ENCODE results near the gene ATP6V1G1. TPM values are rescaled to one million over a fixed set of nuclear protein-coding genes. Genes with fewer than 3 reads are reported as not detected.
A peak's percentile ranks its signal among the peaks of the same experiment; 100 is the strongest.

Gene ATP6V1G1
- total RNA-seq, 2 experiments from 2014 or later: 89.0 to 94.8 TPM

- no peak overlapping the region for H3K4me3 Mint-ChIP-seq
- H3K27ac Mint-ChIP-seq: peak overlapping the region; percentile 2
- ChIA-PET CTCF (interaction anchor here (1.1 kb wide), 1 partner anchor 32 kb away, joined by 3 read pairs; no protein-coding TSS in a partner anchor), POLR2A (interaction anchor here (0.6 kb wide), 1 partner anchor 9 kb away, joined by 3 read pairs; no protein-coding TSS in a partner anchor)
- no peaks in the 10 kb centered on the region for H3K27me3 Mint-ChIP-seq
- no peaks in the 10 kb centered on the region for H3K9me3 Mint-ChIP-seq
- H3K4me1 Mint-ChIP-seq: peaks cover 30% of the 10 kb centered on the region
- H3K36me3 Mint-ChIP-seq (ENCODE audit: low read depth): peaks cover 54% of the 10 kb centered on the region
- DNase-seq: no peak
Measured at GRCh38 chr9:114621561-114621960, 34.0 kb downstream of the ATP6V1G1 start.

GRCh38 chr9:114621975-114622609 is 34.5 kb downstream of the ATP6V1G1 start:
- DNase-seq: no peak
- Mint-ChIP-seq H3K4me1 (peaks cover 25% of the 10 kb centered on the region), H3K4me3 (no peak overlapping the region), H3K36me3 (ENCODE audit: low read depth) (peaks cover 54% of the 10 kb centered on the region), H3K9me3 (no peaks in the 10 kb centered on the region), H3K27ac (no peak overlapping the region), H3K27me3 (no peaks in the 10 kb centered on the region)
- ChIA-PET POLR2A (no interaction called here), CTCF (interaction anchor here (1.1 to 1.8 kb wide), 4 partner anchors 11 to 300 kb away, joined by 3 to 5 read pairs (median 3); partner anchors contain the start of genes ATP6V1G1 and TMEM268)

GRCh38 chr9:114624677-114625076 is 37.1 kb downstream of the ATP6V1G1 start:
- no peaks in the 10 kb centered on the region for H3K9me3 Mint-ChIP-seq
- no peak overlapping the region for H3K27ac Mint-ChIP-seq
- CTCF ChIA-PET: no interaction called here
- H3K4me3 Mint-ChIP-seq: no peak overlapping the region
- POLR2A ChIA-PET: interaction anchor here (1.0 kb wide), 1 partner anchor 33 kb away, joined by 3 read pairs; no protein-coding TSS in a partner anchor
- peaks cover 11% of the 10 kb centered on the region for H3K4me1 Mint-ChIP-seq
- no peaks in the 10 kb centered on the region for H3K27me3 Mint-ChIP-seq
- H3K36me3 Mint-ChIP-seq (ENCODE audit: low read depth): peaks cover 50% of the 10 kb centered on the region
- no peak for DNase-seq

GRCh38 chr9:114626415-114627020 is 38.9 kb downstream of the ATP6V1G1 start:
- ChIA-PET CTCF (interaction anchor here (1.1 to 1.3 kb wide), 2 partner anchors 12 to 16 kb away, joined by 3 read pairs; no protein-coding TSS in a partner anchor), POLR2A (no interaction called here)
- H3K36me3 Mint-ChIP-seq (ENCODE audit: low read depth): peaks cover 55% of the 10 kb centered on the region
- H3K4me1 Mint-ChIP-seq: peaks cover 5% of the 10 kb centered on the region
- no peak for DNase-seq
- H3K27me3 Mint-ChIP-seq: no peaks in the 10 kb centered on the region
- no peak overlapping the region for H3K27ac Mint-ChIP-seq
- H3K9me3 Mint-ChIP-seq: no peaks in the 10 kb centered on the region
- no peak overlapping the region for H3K4me3 Mint-ChIP-seq

GRCh38 chr9:114627553-114627952 is 40.0 kb downstream of the ATP6V1G1 start:
- no peak overlapping the region for H3K27ac Mint-ChIP-seq
- H3K4me1 Mint-ChIP-seq: no peaks in the 10 kb centered on the region
- peaks cover 46% of the 10 kb centered on the region for H3K36me3 Mint-ChIP-seq (ENCODE audit: low read depth)
- no peak overlapping the region for H3K4me3 Mint-ChIP-seq
- POLR2A ChIA-PET: no interaction called here
- no peak for DNase-seq
- CTCF ChIA-PET: interaction anchor here (0.8 to 1.3 kb wide), 2 partner anchors 12 to 15 kb away, joined by 3 read pairs; no protein-coding TSS in a partner anchor
- no peaks in the 10 kb centered on the region for H3K27me3 Mint-ChIP-seq
- H3K9me3 Mint-ChIP-seq: no peaks in the 10 kb centered on the region

- H3K4me1 Mint-ChIP-seq: no peaks in the 10 kb centered on the region
- ChIA-PET POLR2A (interaction anchor here (0.6 kb wide), 1 partner anchor 24 kb away, joined by 4 read pairs; no protein-coding TSS in a partner anchor), CTCF (interaction anchor here (0.7 to 2.0 kb wide), 3 partner anchors 9 to 215 kb away, joined by 3 to 4 read pairs (median 3); no protein-coding TSS in a partner anchor)
- no peak overlapping the region for H3K27ac Mint-ChIP-seq
- DNase-seq: no peak
- no peaks in the 10 kb centered on the region for H3K27me3 Mint-ChIP-seq
- H3K4me3 Mint-ChIP-seq: no peak overlapping the region
- H3K36me3 Mint-ChIP-seq (ENCODE audit: low read depth): peaks cover 44% of the 10 kb centered on the region
- no peaks in the 10 kb centered on the region for H3K9me3 Mint-ChIP-seq
Measured at GRCh38 chr9:114629563-114630090, 42.1 kb downstream of the ATP6V1G1 start.

- H3K9me3 Mint-ChIP-seq: no peaks in the 10 kb centered on the region
- no peaks in the 10 kb centered on the region for H3K4me1 Mint-ChIP-seq
- ChIA-PET CTCF (interaction anchor here (0.7 kb wide), 1 partner anchor 13 kb away, joined by 3 read pairs; no protein-coding TSS in a partner anchor), POLR2A (no interaction called here)
- DNase-seq: no peak
- no peak overlapping the region for H3K4me3 Mint-ChIP-seq
- H3K27ac Mint-ChIP-seq: no peak overlapping the region
- H3K36me3 Mint-ChIP-seq (ENCODE audit: low read depth): peaks cover 47% of the 10 kb centered on the region
- no peaks in the 10 kb centered on the region for H3K27me3 Mint-ChIP-seq
Measured at GRCh38 chr9:114631166-114631565, 43.6 kb downstream of the ATP6V1G1 start.

- Mint-ChIP-seq H3K9me3 (no peaks in the 10 kb centered on the region), H3K4me1 (no peaks in the 10 kb centered on the region), H3K27me3 (no peaks in the 10 kb centered on the region), H3K27ac (no peak overlapping the region), H3K4me3 (no peak overlapping the region), H3K36me3 (ENCODE audit: low read depth) (peaks cover 48% of the 10 kb centered on the region)
- no peak for DNase-seq
- ChIA-PET CTCF (no interaction called here), POLR2A (no interaction called here)
Measured at GRCh38 chr9:114633438-114634089, 46.0 kb downstream of the ATP6V1G1 start.

- H3K9me3 Mint-ChIP-seq: no peaks in the 10 kb centered on the region
- POLR2A ChIA-PET: no interaction called here
- H3K36me3 Mint-ChIP-seq (ENCODE audit: low read depth): peaks cover 49% of the 10 kb centered on the region
- no peak overlapping the region for H3K4me3 Mint-ChIP-seq
- H3K27ac Mint-ChIP-seq: no peak overlapping the region
- CTCF ChIA-PET: no interaction called here
- DNase-seq: no peak
- no peaks in the 10 kb centered on the region for H3K27me3 Mint-ChIP-seq
- H3K4me1 Mint-ChIP-seq: no peaks in the 10 kb centered on the region
Measured at GRCh38 chr9:114634387-114634786, 46.8 kb downstream of the ATP6V1G1 start.

- DNase-seq: no peak
- Mint-ChIP-seq H3K4me1 (peaks cover 2% of the 10 kb centered on the region), H3K27me3 (no peaks in the 10 kb centered on the region), H3K27ac (no peak overlapping the region), H3K4me3 (no peak overlapping the region), H3K9me3 (no peaks in the 10 kb centered on the region), H3K36me3 (ENCODE audit: low read depth) (peaks cover 55% of the 10 kb centered on the region)
- POLR2A ChIA-PET: no interaction called here
- CTCF ChIA-PET: interaction anchor here (0.9 to 1.2 kb wide), 2 partner anchors 8 to 45 kb away, joined by 4 read pairs; no protein-coding TSS in a partner anchor
Measured at GRCh38 chr9:114638404-114638803, 50.8 kb downstream of the ATP6V1G1 start.

- Mint-ChIP-seq H3K36me3 (ENCODE audit: low read depth) (peaks cover 70% of the 10 kb centered on the region), H3K4me1 (peaks cover 2% of the 10 kb centered on the region), H3K9me3 (peaks cover 2% of the 10 kb centered on the region), H3K27ac (no peak overlapping the region), H3K4me3 (no peak overlapping the region), H3K27me3 (no peaks in the 10 kb centered on the region)
- no peak for DNase-seq
- ChIA-PET POLR2A (no interaction called here), CTCF (interaction anchor here (0.7 to 3.9 kb wide), 3 partner anchors 11 to 362 kb away, joined by 3 to 25 read pairs (median 3); no protein-coding TSS in a partner anchor)
Measured at GRCh38 chr9:114641967-114642366, 54.4 kb downstream of the ATP6V1G1 start.

- H3K4me3 Mint-ChIP-seq: no peak overlapping the region
- ChIA-PET CTCF (interaction anchor here (1.1 to 3.9 kb wide), 3 partner anchors 10 to 19 kb away, joined by 3 to 25 read pairs (median 3); no protein-coding TSS in a partner anchor), POLR2A (no interaction called here)
- H3K27me3 Mint-ChIP-seq: no peaks in the 10 kb centered on the region
- DNase-seq: no peak
- peaks cover 5% of the 10 kb centered on the region for H3K9me3 Mint-ChIP-seq
- H3K4me1 Mint-ChIP-seq: peaks cover 2% of the 10 kb centered on the region
- peaks cover 70% of the 10 kb centered on the region for H3K36me3 Mint-ChIP-seq (ENCODE audit: low read depth)
- H3K27ac Mint-ChIP-seq: no peak overlapping the region
Measured at GRCh38 chr9:114643001-114643400, 55.4 kb downstream of the ATP6V1G1 start.
